Fibroblast of lung (primary cell): ENCODE data around the gene GZMH. TPM values are rescaled to one million over a fixed set of nuclear protein-coding genes. Genes with fewer than 3 reads are reported as not detected.
"Not testable (repeated sequence)": the region's sequence is repeated elsewhere in the genome, so short reads cannot be mapped to it uniquely, and the experiment has no call there.

Experiments
- DNase-seq, 2 donors: peaks; one replicate each; pipeline versions ENCODE4 v3.0.0 to v3.0.0-alpha.2; 2010; ENCODE audit warnings: low read depth in 2 of 2
- H2AFZ ChIP-seq: 2 replicates; pipeline ENCODE4 v1.5.1; 2012; ENCODE audit warnings: low read length, control low read depth, inconsistent platforms
- H3K27ac ChIP-seq: 2 replicates; pipeline ENCODE4 v1.5.1; 2011; ENCODE audit warnings: low read length, control low read depth; ENCODE audit not compliant: insufficient read depth
- H3K27me3 ChIP-seq: 2 replicates; pipeline ENCODE4 v1.5.1; 2011; ENCODE audit warnings: mild to moderate bottlenecking, low read length; ENCODE audit not compliant: control insufficient read depth, insufficient read depth
- H3K36me3 ChIP-seq: 2 replicates; pipeline ENCODE4 v1.5.1; 2011; ENCODE audit warnings: low read length; ENCODE audit not compliant: control insufficient read depth, insufficient read depth
- H3K4me1 ChIP-seq: 2 replicates; pipeline ENCODE4 v1.5.1; 2011; ENCODE audit warnings: low read length; ENCODE audit not compliant: control insufficient read depth, insufficient read depth; ENCODE audit errors: extremely low read depth
- H3K4me2 ChIP-seq: 2 replicates; pipeline ENCODE4 v1.5.1; 2011; ENCODE audit warnings: low read length, control low read depth; ENCODE audit not compliant: insufficient read depth; ENCODE audit errors: extremely low read depth
- H3K4me3 ChIP-seq, 4 experiments: fragments of 200-600 bp in 1 of 4; sonication (generic) in 1 of 4; replicated peaks in 1 of 4; 2 replicates each; pipeline ENCODE4 v1.5.1; 2011 to 2016; ENCODE audit warnings: low read length in 4 of 4, low read depth in 3 of 4, mild to moderate bottlenecking in 3 of 4, control low read depth in 2 of 4, inconsistent platforms in 1 of 4, mixed read lengths in 1 of 4; ENCODE audit not compliant: insufficient read depth in 1 of 4; ENCODE audit errors: control extremely low read depth in 1 of 4
- H3K79me2 ChIP-seq: 2 replicates; pipeline ENCODE4 v1.5.1; 2012; ENCODE audit warnings: mild to moderate bottlenecking, low read length, inconsistent platforms; ENCODE audit not compliant: control insufficient read depth, insufficient read depth
- H3K9ac ChIP-seq: 2 replicates; pipeline ENCODE4 v1.5.1; 2011; ENCODE audit warnings: mild to moderate bottlenecking, low read length, control low read depth; ENCODE audit not compliant: insufficient read depth
- H3K9me3 ChIP-seq: 2 replicates; pipeline ENCODE4 v1.5.1; 2012; ENCODE audit warnings: low read depth, low read length; ENCODE audit not compliant: control insufficient read depth, insufficient read depth
- H4K20me1 ChIP-seq: 2 replicates; pipeline ENCODE4 v1.5.1; 2011; ENCODE audit warnings: low read length; ENCODE audit not compliant: control insufficient read depth, insufficient read depth; ENCODE audit errors: extremely low read depth
- CTCF ChIP-seq, 2 donors: IDR thresholded peaks in 1 of 2; conservative IDR thresholded peaks in 1 of 2; 1 replicate in 1 of 2; 2 replicates in 1 of 2; pipeline ENCODE4 v1.5.1; 2011 to 2012; ENCODE audit warnings: low read length in 2 of 2, control low read depth in 1 of 2, inconsistent platforms in 1 of 2, low read depth in 1 of 2, mild to moderate bottlenecking in 1 of 2
- EZH2 ChIP-seq: IDR thresholded peaks from 2 replicates; pipeline ENCODE4 v1.5.1; 2012; ENCODE audit warnings: low read length, control low read depth, mild to moderate bottlenecking; ENCODE audit errors: missing control alignments
- polyA plus RNA-seq, 2 donors: library from polyadenylated mRNA; depleted of rRNA in 1 of 2; stranded (reverse) in 1 of 2; unstranded in 1 of 2; fragments of >200 nt; gene quantifications; 2 replicates each; pipeline ENCODE4 v1.2.1, GENCODE V29; 2011 to 2012; ENCODE audit warnings: missing spikeins in 1 of 2
- total RNA-seq: library from RNA; depleted of rRNA; stranded (reverse); fragments of >200 nt; gene quantifications from 2 replicates; pipeline ENCODE4 v1.2.1, GENCODE V29; 2014

GZMH gene
- total and polyA plus RNA-seq, 2 donors (not counting 1 experiment from before 2014, with no cell fraction given), result not detected

GRCh38 chr14:24584402-24584801 lies 25.1 kb downstream of the GZMH start:
- not testable (repeated sequence) for H3K9me3 ChIP-seq, H3K4me1 ChIP-seq, H2AFZ ChIP-seq, H3K27me3 ChIP-seq, H3K9ac ChIP-seq, DNase-seq, H3K79me2 ChIP-seq, H3K27ac ChIP-seq, H4K20me1 ChIP-seq, H3K4me2 ChIP-seq, H3K36me3 ChIP-seq, H3K4me3 ChIP-seq

GRCh38 chr14:24578558-24578957 lies 30.9 kb downstream of the GZMH start:
- Histone ChIP-seq H3K4me1 (no peaks in the 10 kb centered on the region), H3K9me3 (no peaks in the 10 kb centered on the region), H3K27ac (no peak overlapping the region), H3K4me2 (no peak overlapping the region), H3K4me3 (no peak overlapping the region), H3K36me3 (no peaks in the 10 kb centered on the region), H3K27me3 (no peaks in the 10 kb centered on the region), H3K9ac (no peak overlapping the region), H2AFZ (no peak overlapping the region), H3K79me2 (no peaks in the 10 kb centered on the region), H4K20me1 (no peaks in the 10 kb centered on the region)
- no peak for DNase-seq
- no peak for TF ChIP-seq CTCF (conservative IDR thresholded peaks at IDR 0.05 in 1 of 2, IDR thresholded peaks at IDR 0.05 in 1 of 2; ENCODE audit: low read depth in 1 of 2, low read length in 2 of 2)
- TF ChIP-seq EZH2, result no peak

GRCh38 chr14:24576771-24577170 lies 32.7 kb downstream of the GZMH start:
- H3K4me3 ChIP-seq, result no peak overlapping the region
- no peak for DNase-seq
- no peak overlapping the region for H2AFZ ChIP-seq
- no peaks in the 10 kb centered on the region for H3K79me2 ChIP-seq
- no peaks in the 10 kb centered on the region for H3K9me3 ChIP-seq
- TF ChIP-seq EZH2, result no peak
- no peak for TF ChIP-seq CTCF (conservative IDR thresholded peaks at IDR 0.05 in 1 of 2, IDR thresholded peaks at IDR 0.05 in 1 of 2; ENCODE audit: low read depth in 1 of 2, low read length in 2 of 2)
- H3K9ac ChIP-seq, result no peak overlapping the region
- H3K36me3 ChIP-seq, result no peaks in the 10 kb centered on the region
- H3K4me1 ChIP-seq, result no peaks in the 10 kb centered on the region
- no peaks in the 10 kb centered on the region for H4K20me1 ChIP-seq
- no peaks in the 10 kb centered on the region for H3K27me3 ChIP-seq
- no peak overlapping the region for H3K4me2 ChIP-seq
- H3K27ac ChIP-seq, result no peak overlapping the region
